IPS DF 6.9 (cell line): Measurements from ENCODE around the gene C12orf54.
A peak's percentile ranks its signal among the peaks of the same experiment; 100 is the strongest.

Experiments used
- DNase-seq: peaks from one replicate; pipeline ENCODE4 v3.0.0-alpha.2; 2013; ENCODE audit warnings: low read depth, low spot score
- H3K27ac ChIP-seq: one replicate; pipeline ENCODE4 v1.5.1; 2013; ENCODE audit warnings: low read length, control low read depth
- H3K27me3 ChIP-seq: 2 replicates; pipeline ENCODE4 v1.6.1; 2013; ENCODE audit warnings: mild to moderate bottlenecking, low read length; ENCODE audit not compliant: control insufficient read depth, insufficient read depth
- H3K36me3 ChIP-seq: 2 replicates; pipeline ENCODE4 v1.6.1; 2013; ENCODE audit warnings: low read length; ENCODE audit not compliant: control insufficient read depth, insufficient read depth
- H3K4me1 ChIP-seq: 2 replicates; pipeline ENCODE4 v1.6.1; 2013; ENCODE audit warnings: low read length; ENCODE audit not compliant: control insufficient read depth, insufficient read depth
- H3K4me3 ChIP-seq: 2 replicates; pipeline ENCODE4 v1.5.1; 2013; ENCODE audit warnings: mild to moderate bottlenecking, low read length
- H3K9me3 ChIP-seq: 2 replicates; pipeline ENCODE4 v1.6.1; 2013; ENCODE audit warnings: low read length, inconsistent platforms; ENCODE audit not compliant: control insufficient read depth, insufficient read depth
- WGBS: extraction: QIAGEN DNeasy Blood & Tissue Kit; methylation state at CpG from one replicate; pipeline ENCODE4 v1.1.7; 2013; ENCODE audit warnings: mixed read lengths, missing lambda C conversion rate; ENCODE audit not compliant: insufficient read length, insufficient coverage; 5-methylcytosine and 5-hydroxymethylcytosine counted together

Gene C12orf54

DNA sequence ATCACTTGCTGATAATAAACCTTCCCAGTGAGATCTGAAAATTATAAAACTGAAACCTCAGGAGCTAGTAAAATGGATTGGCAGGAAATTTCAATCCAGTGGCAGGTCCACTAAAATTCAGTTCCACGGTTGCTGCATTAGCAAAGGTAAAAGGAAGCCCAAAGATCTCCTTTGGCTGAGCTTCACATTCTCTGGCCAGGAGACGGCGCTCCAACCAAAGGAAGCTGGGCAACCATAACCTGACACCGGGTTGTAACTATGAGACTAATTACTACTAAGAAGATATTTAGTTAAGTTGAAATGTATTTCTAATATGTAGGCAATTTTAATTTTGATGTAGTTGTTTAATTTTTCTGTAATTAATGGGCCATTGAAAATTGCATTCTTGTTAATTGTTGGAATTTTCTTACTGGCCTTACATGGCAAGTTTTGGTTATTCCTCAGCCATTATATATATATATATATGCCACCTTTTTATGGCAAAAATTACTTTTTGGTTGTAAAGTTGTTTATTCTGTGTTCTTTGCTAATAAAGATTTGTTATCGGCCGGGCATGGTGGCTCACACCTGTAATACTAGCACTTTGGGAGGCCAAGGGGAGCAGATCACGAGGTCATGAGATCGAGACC lies 60.1 kb downstream of the C12orf54 start:
- DNase-seq = peak; percentile 18
- H3K36me3 ChIP-seq = no peaks in the 10 kb centered on the region
- H3K27ac ChIP-seq = no peak overlapping the region

GRCh38 chr12:48545833-48546469 lies 63.7 kb downstream of the C12orf54 start:
- no peak overlapping the region for H3K4me3 ChIP-seq
- WGBS = no CpG with 5 or more reads among the region's 4 CpGs
- H3K27ac ChIP-seq = no peak overlapping the region
- no peak for DNase-seq
- H3K4me1 ChIP-seq = no peaks in the 10 kb centered on the region
- H3K9me3 ChIP-seq = no peaks in the 10 kb centered on the region
- no peaks in the 10 kb centered on the region for H3K27me3 ChIP-seq
- H3K36me3 ChIP-seq = no peaks in the 10 kb centered on the region

More for the DNA sequence above, 60.1 kb downstream of the C12orf54 start:
- Histone ChIP-seq H3K4me1 (no peaks in the 10 kb centered on the region), H3K27me3 (no peaks in the 10 kb centered on the region), H3K4me3 (no peak overlapping the region), H3K9me3 (no peaks in the 10 kb centered on the region)
- no CpG with 5 or more reads among the region's 8 CpGs for WGBS
